HG03439 (cell line): ENCODE results near the gene RIMBP2.

Experiments
- ATAC-seq: cut with Tn5 transposase; IDR thresholded peaks from one replicate; pipeline ENCODE4 v1.9.1; 2021; ENCODE audit warnings: mild to moderate bottlenecking, moderate library complexity; ENCODE audit not compliant: unreplicated experiment

The RIMBP2 gene

DNA sequence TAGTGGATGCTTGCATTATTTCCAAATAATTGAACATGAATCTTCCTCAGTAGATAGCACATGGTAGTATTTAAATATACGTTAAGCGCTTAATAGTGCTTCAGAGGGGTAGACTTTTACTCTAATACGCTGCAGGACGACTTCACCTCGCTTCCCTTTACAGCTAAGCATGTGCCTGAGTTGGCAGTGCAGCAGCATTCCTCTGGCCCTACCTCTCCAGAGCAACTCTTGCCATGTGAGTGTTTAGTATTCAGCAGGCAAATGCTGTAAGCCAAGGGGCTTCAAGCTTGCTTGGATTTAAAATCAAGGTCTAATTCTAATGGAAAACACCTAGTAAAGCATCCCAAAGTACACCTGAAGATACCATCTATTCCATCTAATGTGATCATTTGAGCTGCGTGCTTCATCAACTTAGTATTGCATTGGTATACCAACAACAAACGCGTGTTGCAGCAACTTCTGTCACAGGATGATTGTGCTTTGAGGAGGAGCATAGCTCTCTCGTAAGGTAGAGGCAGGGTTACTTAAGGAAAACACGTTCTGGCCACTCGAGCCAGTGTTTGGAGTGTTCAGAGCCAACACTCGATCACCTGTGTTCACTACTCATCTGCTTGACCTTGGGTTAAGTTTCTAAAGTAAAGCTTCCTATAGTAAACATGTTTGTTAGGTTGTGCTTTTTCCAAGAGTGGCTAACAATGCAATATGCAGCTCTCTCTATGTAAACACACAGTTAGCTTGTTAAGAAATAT is 317.8 kb downstream of the RIMBP2 start:
- ATAC-seq: no peak

- ATAC-seq: no peak
Observed at GRCh38 chr12:130396667-130397066, 319.4 kb downstream of the RIMBP2 start.

DNA sequence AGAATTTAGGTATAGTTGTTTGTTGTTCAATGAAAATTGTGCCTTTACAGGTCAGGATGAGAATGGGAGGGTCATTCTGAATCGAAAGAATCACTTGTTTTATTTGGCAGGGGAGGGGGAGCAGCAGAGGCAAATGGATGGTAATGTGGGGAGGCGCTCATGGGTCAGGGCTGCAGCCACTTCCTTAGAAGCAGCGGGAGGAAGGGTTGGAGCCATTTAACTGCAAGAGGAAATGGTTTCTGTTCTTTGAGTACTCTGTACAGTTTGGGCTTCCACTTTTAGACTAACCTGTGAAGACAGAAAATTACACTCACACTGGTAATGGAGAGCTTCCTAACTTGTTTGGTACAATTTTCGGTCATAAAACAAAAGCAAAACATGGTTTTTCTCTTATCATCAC is 321.2 kb downstream of the RIMBP2 start:
- ATAC-seq: no peak

GRCh38 chr12:130391186-130391585 is 324.9 kb downstream of the RIMBP2 start:
- ATAC-seq: no peak

DNA sequence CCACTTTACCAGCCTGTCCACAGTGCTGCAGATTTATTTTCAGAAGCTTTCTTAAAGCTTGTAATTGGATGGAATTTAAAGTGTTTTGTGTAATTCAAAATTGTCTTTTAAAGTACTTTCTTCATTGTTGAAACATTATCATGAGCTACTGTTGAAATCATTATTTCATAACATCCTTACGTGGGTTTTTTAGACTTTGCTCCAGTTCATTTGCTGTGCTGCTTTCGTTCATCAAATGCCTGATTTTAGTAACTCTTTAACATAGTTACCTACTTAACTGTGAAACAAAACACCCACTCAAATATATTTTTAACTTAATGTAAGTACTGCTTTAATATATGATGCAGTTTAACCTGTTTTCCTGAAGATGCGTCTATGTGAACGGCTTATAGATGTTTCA is 330.9 kb downstream of the RIMBP2 start:
- ATAC-seq: no peak

DNA sequence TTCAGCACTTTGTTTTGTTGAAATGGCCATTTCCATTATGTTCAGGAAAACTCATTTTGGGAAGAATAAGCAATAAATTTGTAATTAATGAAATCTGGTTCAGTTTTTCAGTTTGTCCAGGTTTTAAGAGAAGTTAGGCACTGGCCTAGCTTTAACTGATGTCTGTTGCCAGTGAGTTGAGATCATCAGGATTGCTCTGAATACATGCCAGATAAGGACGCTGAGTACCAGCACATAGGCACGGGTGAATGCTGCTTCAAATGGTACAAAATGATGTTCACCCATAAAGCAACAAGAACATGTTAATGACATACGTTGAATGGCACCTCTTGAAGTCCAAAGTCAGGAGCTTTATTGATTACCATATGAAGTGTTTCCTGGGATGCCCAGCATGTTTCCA is 331.9 kb downstream of the RIMBP2 start:
- ATAC-seq: no peak

- ATAC-seq: no peak
Observed at GRCh38 chr12:130382818-130383217, 333.3 kb downstream of the RIMBP2 start.

- no peak for ATAC-seq
Observed at GRCh38 chr12:130375296-130376287, 340.5 kb downstream of the RIMBP2 start.

- no peak for ATAC-seq
Observed at GRCh38 chr12:130374083-130374482, 342.0 kb downstream of the RIMBP2 start.

DNA sequence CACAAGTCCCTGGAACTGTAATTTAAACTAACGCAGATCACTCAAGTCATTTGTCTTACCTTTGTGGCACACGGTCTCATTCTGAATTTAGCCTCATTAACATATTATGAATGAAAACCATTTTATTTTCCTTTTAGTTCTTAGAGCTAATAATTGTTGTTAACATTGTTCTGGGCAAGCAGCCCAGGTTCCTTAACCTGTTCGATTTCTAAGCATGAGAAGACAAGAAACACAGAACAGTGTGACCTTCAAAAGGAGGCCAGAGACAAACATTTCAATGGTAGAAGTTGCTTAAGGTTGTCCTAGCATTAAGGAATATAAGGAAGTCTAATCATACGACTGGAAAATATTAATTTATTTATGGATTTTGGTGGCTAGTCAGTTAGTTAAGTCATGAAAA is 343.2 kb downstream of the RIMBP2 start:
- ATAC-seq: no peak

DNA sequence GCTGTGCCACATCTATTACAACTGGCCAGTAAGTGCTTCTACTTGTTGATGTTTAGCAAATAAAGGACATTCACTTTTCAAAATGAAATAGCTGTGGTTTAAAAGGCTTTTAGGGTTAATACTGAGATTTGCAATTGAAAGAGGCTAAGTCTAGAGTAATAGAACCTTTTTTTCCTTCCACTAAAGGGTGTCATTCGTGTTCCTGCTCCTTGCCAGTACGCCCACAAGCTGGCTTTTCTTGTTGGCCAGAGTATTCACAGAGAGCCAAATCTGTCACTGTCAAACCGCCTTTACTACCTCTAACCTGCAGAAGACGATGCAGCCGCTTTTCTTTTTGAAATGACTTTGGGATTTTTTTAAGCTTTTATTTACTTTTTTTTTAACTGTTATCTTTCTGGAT is 344.8 kb downstream of the RIMBP2 start:
- no peak for ATAC-seq

- no peak for ATAC-seq
Observed at GRCh38 chr12:130369816-130370215, 346.3 kb downstream of the RIMBP2 start.

GRCh38 chr12:130367523-130367922 is 348.6 kb downstream of the RIMBP2 start:
- ATAC-seq: no peak

- ATAC-seq: no peak
Observed at GRCh38 chr12:130367003-130367402, 349.1 kb downstream of the RIMBP2 start.

- ATAC-seq: no peak
Observed at GRCh38 chr12:130366159-130366558, 349.9 kb downstream of the RIMBP2 start.

DNA sequence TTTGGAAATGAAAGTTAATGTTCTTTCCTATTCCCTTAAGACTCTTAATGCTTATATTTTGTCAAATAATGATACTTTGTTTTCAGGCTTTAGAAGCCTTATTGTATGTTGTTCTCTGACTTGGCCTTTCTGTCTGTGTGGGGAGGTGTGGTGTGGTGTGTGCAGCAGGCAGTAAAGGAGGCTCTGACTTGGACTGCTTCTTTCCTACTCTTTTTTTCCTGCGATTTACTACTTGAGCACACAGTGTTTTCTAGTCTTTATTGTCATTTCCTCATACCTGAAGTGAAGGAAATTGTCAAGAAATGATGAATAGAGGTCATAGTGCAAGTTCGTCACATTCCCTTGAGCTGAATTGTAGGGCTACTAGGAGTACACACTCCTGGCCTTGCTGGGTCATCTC is 351.5 kb downstream of the RIMBP2 start:
- ATAC-seq: no peak

DNA sequence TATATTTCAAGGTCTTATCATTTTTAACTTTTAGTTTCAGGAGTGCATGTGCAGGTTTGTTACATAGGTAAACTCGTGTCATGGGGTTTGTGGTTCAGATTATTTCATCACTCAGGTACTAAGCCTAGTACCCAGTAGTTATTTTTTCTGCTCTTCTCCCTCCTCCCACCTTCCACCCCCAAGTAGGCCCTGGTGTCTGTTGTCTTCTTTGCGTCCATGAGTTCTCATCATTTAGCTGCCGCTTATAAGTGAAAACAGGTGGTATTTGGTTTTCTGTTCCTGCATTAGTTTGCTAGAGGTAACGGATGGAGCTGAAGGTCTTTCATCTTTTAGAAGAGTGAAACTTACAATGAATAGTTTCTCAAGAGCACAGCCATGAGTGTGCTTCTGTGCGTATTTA is 354.0 kb downstream of the RIMBP2 start:
- no peak for ATAC-seq

DNA sequence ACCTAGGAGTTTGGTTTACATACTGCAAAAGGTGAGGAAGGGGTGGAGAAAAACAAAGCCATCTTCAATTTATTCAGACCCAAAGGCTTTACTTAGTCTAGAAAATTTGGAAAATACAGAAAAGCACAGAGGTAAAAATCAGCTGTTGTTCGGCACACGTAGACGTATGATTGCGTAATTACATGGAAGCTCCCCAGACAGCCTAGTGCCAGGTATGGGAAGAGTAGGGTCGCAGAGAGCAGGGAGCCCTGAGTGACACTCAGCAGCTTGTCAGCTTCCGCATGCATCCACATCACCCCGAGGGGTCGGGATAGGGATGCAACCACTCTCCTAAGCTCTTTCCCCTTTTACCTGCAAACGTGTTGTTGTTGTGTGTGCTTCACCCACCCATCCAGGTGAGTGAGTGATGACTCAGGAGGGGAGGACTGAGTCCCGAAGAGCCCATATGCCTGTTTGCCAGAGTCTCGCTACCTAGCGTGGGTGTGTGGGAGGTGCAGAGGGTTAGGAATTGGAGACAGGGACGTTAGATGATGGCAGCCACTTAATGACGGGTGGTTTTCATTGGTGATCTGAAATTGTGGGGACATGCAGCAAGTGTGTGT is 358.3 kb downstream of the RIMBP2 start:
- ATAC-seq: no peak

DNA sequence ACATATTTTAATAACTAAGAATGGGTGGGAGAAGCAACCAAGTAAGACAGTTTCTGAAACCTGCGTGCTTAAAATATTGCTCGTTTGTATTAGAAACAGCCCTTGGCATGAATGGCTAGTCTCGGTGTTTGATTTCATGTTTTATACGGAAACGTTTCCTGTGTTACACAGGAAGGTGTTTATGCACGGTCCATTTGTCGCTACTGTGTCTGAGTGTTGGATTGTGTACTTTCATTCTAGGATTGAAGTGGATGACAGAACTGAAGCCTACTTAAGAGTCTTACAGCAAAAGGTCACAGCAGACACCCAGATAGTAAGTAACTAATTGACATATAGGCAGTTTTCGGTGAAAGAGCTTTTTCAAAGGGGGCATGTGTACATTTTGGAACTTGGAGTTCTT is 358.9 kb downstream of the RIMBP2 start:
- no peak for ATAC-seq

- ATAC-seq: no peak
Observed at GRCh38 chr12:130356222-130356621, 359.9 kb downstream of the RIMBP2 start.

DNA sequence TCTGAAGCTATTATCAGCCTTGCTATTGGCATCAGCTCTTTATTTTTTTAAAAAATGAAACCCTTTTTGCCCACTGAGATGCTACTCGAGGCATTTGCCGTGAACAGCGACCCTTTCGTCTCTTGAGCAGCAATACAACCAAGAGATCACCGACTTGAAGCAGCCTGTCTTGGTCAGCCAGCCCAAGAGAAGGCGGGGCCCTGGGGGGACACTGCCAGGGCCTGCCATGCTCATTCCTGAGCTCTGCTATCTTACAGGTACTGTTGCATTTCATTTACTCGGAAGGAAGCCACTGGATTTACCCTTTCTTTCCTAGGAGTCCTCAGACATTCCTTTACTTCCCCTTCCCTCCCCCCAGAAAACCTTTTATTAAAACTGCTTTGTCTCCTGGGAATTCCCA is 361.7 kb downstream of the RIMBP2 start:
- no peak for ATAC-seq

DNA sequence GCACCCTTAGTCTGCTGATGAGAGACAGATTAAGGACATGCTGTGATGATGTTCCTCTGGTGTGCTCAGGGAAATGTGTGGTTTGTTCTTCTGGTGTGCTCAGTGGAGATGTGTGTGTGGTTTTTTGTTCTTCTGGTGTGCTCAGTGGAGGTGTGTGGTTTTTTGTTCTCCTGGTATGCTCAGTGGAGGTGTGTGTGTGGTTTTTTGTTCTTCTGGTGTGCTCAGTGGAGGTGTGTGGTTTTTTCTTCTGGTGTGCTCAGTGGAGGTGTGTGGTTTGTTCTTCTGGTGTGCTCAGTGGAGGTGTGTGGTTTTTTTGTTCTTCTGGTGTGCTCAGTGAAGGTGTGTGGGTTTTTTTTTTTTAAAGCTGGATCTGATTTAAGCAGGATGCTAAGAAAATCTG is 363.0 kb downstream of the RIMBP2 start:
- no peak for ATAC-seq
